ENCODE data around the gene SLC16A10.

- TF ChIP-seq CTCF (IDR thresholded peaks at IDR 0.05) (no peak), ZFX (IDR thresholded peaks at IDR 0.05; ENCODE audit: borderline replicate concordance) (no peak)
Measured at GRCh38 chr6:111176038-111176759, 88.9 kb downstream of the SLC16A10 start.
